Hepatocyte (in vitro differentiated cells): Measurements from ENCODE around the gene ZNF804B. TPM values are rescaled to one million over a fixed set of nuclear protein-coding genes. Genes with fewer than 3 reads are reported as not detected.

Experiments used
- DNase-seq: peaks from one replicate; pipeline ENCODE4 v3.0.0-alpha.2; 2016; ENCODE audit warnings: low spot score
- H2AFZ ChIP-seq: fragments of 200-600 bp; sonication (generic); 2 replicates; pipeline ENCODE4 v1.6.0; 2016; ENCODE audit warnings: antibody characterized with exemption, mild to moderate bottlenecking
- H3K27ac ChIP-seq: fragments of 200-600 bp; sonication (generic); 2 replicates; pipeline ENCODE4 v1.5.1; 2016; ENCODE audit warnings: mild to moderate bottlenecking
- H3K27me3 ChIP-seq: fragments of 200-600 bp; sonication (generic); 2 replicates; pipeline ENCODE4 v1.6.1; 2016
- H3K36me3 ChIP-seq: fragments of 200-600 bp; sonication (generic); replicated peaks from 2 replicates; pipeline ENCODE4 v1.5.1; 2016; ENCODE audit warnings: low read depth; ENCODE audit not compliant: insufficient read depth
- H3K4me1 ChIP-seq: fragments of 200-600 bp; sonication (generic); 2 replicates; pipeline ENCODE4 v1.5.1; 2016; ENCODE audit warnings: mild to moderate bottlenecking, moderate library complexity; ENCODE audit not compliant: insufficient read depth
- H3K4me2 ChIP-seq: fragments of 200-600 bp; sonication (generic); 2 replicates; pipeline ENCODE4 v1.6.0; 2016
- H3K4me3 ChIP-seq: fragments of 200-600 bp; sonication (generic); 2 replicates; pipeline ENCODE4 v1.5.1; 2016; ENCODE audit warnings: mild to moderate bottlenecking
- H3K79me2 ChIP-seq: fragments of 200-600 bp; sonication (generic); 2 replicates; pipeline ENCODE4 v1.6.0; 2017; ENCODE audit warnings: mild to moderate bottlenecking
- H3K9me2 ChIP-seq: fragments of 200-600 bp; sonication (generic); replicated peaks from 2 replicates; pipeline ENCODE4 v1.6.0; 2017; ENCODE audit warnings: mild to moderate bottlenecking; ENCODE audit not compliant: insufficient read depth
- H3K9me3 ChIP-seq: fragments of 200-600 bp; sonication (generic); 2 replicates; pipeline ENCODE4 v1.5.1; 2016; ENCODE audit warnings: low read depth, mild to moderate bottlenecking
- H4K20me1 ChIP-seq: fragments of 200-600 bp; sonication (generic); 2 replicates; pipeline ENCODE4 v1.6.0; 2016; ENCODE audit warnings: mild to moderate bottlenecking; ENCODE audit not compliant: insufficient read depth, poor library complexity, severe bottlenecking
- EZH2 ChIP-seq: fragments of 200-600 bp; sonication (generic); IDR thresholded peaks from 2 replicates; pipeline ENCODE4 v1.6.1; 2016; ENCODE audit warnings: antibody characterized with exemption, mild to moderate bottlenecking, borderline replicate concordance
- EZH2phosphoT487 ChIP-seq: fragments of 200-600 bp; sonication (generic); IDR thresholded peaks from one replicate; pipeline ENCODE4 v1.6.1; 2018; ENCODE audit warnings: antibody characterized with exemption, mild to moderate bottlenecking, low read depth, moderate library complexity; ENCODE audit not compliant: unreplicated experiment, severe bottlenecking
- WGBS: methylation state at CpG from one replicate; pipeline ENCODE4 v1.1.6; 2016; ENCODE audit warnings: low lambda C conversion rate; ENCODE audit errors: missing lambda C conversion rate; 5-methylcytosine and 5-hydroxymethylcytosine counted together
- polyA plus RNA-seq: library from polyadenylated mRNA; unstranded; fragments of >200 nt; fragmentation: Nextera tagmentation; extraction: Ambion mirVana; gene quantifications from 2 replicates; pipeline ENCODE4 v1.2.1, GENCODE V29; 2016
- total RNA-seq: library from RNA; depleted of rRNA; stranded (reverse); fragments of >200 nt; gene quantifications from 2 replicates; pipeline ENCODE4 v1.2.3, GENCODE V29; 2014
- TF ChIP-seq, protein P1 (sequence below): fragments of 200-600 bp; sonication (generic); IDR thresholded peaks from 2 replicates; pipeline ENCODE4 v1.5.1; 2016; ENCODE audit warnings: antibody characterized with exemption, mild to moderate bottlenecking; ENCODE audit not compliant: poor library complexity

ZNF804B gene
- total and polyA plus RNA-seq, 2 experiments from 2014 or later: not detected

DNA sequence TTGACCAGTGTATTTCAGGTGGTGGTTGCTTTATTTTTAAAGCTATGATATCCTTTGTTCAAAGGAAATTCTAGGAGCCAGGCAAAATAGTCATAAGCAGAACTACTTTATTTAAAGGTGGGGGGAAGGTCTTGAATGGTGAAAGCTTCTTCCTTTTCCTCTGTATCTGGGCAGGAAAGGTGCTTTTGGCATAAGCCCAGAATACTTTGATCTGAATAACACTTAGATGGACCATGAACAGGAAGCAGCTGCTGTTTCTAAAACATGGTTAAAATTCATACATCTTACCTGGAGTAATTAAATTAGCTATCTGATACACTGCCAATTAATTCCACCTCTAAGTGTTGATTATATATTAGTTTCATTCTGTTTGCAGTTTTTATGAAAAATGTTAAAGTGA lies 13.3 kb downstream of the ZNF804B start:
- no peaks in the 10 kb centered on the region for H3K9me3 ChIP-seq
- TF ChIP-seq EZH2phosphoT487 (no peak), EZH2 (no peak)
- TF ChIP-seq, protein P1, sequence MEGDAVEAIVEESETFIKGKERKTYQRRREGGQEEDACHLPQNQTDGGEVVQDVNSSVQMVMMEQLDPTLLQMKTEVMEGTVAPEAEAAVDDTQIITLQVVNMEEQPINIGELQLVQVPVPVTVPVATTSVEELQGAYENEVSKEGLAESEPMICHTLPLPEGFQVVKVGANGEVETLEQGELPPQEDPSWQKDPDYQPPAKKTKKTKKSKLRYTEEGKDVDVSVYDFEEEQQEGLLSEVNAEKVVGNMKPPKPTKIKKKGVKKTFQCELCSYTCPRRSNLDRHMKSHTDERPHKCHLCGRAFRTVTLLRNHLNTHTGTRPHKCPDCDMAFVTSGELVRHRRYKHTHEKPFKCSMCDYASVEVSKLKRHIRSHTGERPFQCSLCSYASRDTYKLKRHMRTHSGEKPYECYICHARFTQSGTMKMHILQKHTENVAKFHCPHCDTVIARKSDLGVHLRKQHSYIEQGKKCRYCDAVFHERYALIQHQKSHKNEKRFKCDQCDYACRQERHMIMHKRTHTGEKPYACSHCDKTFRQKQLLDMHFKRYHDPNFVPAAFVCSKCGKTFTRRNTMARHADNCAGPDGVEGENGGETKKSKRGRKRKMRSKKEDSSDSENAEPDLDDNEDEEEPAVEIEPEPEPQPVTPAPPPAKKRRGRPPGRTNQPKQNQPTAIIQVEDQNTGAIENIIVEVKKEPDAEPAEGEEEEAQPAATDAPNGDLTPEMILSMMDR: no peak
- H3K9me2 ChIP-seq: no peaks in the 10 kb centered on the region
- no peaks in the 10 kb centered on the region for H3K27me3 ChIP-seq
- no peaks in the 10 kb centered on the region for H4K20me1 ChIP-seq
- H3K27ac ChIP-seq: no peak overlapping the region
- no peak overlapping the region for H2AFZ ChIP-seq
- H3K36me3 ChIP-seq: no peaks in the 10 kb centered on the region
- no peak for DNase-seq
- no peak overlapping the region for H3K4me3 ChIP-seq
- H3K4me1 ChIP-seq: no peaks in the 10 kb centered on the region
- H3K79me2 ChIP-seq: no peaks in the 10 kb centered on the region
- H3K4me2 ChIP-seq: no peak overlapping the region

DNA sequence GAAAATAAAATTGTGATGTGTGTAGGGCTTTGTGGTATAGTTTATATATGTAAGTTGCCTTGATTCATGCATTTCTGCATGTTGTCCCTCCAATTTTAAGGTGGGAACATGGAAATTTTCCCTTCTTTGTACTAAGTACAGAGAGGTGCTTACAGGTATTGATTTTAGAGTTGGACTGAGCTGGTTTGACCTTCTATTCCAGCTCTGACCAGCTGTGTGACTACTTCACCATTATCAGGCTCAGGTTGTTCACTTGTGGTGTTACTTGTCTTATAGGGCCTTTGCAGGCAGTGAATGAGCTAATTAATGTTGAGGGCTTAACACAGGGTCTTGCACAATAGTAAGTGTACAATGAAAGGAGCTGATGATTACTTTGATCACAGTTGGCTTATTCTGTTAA lies 16.3 kb downstream of the ZNF804B start:
- TF ChIP-seq, protein P1: no peak
- TF ChIP-seq EZH2phosphoT487 (no peak), EZH2 (no peak)
- H3K27me3 ChIP-seq: no peaks in the 10 kb centered on the region
- H3K9me3 ChIP-seq: no peaks in the 10 kb centered on the region
- H4K20me1 ChIP-seq: no peaks in the 10 kb centered on the region
- H3K4me1 ChIP-seq: no peaks in the 10 kb centered on the region
- no peaks in the 10 kb centered on the region for H3K79me2 ChIP-seq
- no peak overlapping the region for H2AFZ ChIP-seq
- DNase-seq: no peak
- no peaks in the 10 kb centered on the region for H3K9me2 ChIP-seq
- H3K4me2 ChIP-seq: no peak overlapping the region
- no peaks in the 10 kb centered on the region for H3K36me3 ChIP-seq
- no peak overlapping the region for H3K27ac ChIP-seq
- no peak overlapping the region for H3K4me3 ChIP-seq

DNA sequence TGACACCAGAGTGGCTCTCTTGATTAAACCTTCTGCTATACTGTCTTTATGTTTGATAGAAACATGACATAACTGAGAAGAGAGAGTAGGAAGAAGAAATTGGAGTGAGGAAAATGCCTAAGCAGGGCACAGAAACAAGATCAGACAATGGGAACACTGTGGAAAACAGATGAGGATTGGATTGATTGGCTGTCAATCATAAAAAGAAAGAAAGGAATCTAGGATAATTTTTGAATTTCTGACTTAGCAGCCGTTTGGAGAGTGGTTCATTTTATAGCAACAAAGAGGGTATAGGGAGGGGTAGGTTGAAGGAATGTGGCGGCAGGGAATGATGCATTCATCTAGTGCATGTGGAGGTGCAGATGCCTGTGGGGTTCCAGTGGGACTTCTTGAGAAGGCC lies 28.3 kb downstream of the ZNF804B start:
- Histone ChIP-seq H2AFZ (no peak overlapping the region), H3K27me3 (no peaks in the 10 kb centered on the region), H3K4me3 (no peak overlapping the region), H3K27ac (no peak overlapping the region), H3K4me2 (no peak overlapping the region), H3K9me2 (no peaks in the 10 kb centered on the region), H3K4me1 (no peaks in the 10 kb centered on the region), H3K79me2 (no peaks in the 10 kb centered on the region), H3K9me3 (no peaks in the 10 kb centered on the region), H3K36me3 (no peaks in the 10 kb centered on the region), H4K20me1 (no peaks in the 10 kb centered on the region)
- TF ChIP-seq, protein P1: no peak
- TF ChIP-seq EZH2 (no peak), EZH2phosphoT487 (no peak)
- DNase-seq: no peak
- WGBS: 84% methylated on average over 2 of the region's 2 CpGs

DNA sequence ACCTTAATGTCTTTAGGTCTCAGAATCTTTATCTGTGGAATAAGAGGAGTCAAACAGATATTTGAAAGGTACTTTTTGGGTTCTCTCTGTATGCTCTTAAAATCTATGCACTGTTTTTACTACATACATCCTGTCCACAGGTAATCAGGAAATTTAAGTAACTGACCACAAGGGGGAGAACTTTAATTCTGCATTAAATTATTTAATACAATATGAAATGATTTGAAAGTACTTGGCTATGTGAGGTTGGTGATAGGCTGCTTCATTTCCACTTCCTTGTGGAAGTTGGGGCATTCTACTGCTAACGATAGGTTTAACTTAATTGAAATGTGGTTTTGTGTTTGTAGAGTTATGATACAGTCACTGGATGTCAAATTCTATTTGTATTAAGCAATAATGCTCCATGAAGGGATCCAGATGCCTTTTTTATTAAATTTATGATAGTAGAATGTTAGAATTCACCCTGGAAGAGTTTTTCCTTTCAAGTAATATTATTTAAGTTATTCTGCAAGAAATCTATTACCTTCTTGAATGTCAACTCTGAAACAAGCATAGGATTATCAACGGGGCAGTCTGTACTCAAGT lies 30.1 kb downstream of the ZNF804B start:
- no peaks in the 10 kb centered on the region for H3K36me3 ChIP-seq
- no peaks in the 10 kb centered on the region for H3K4me1 ChIP-seq
- H3K27me3 ChIP-seq: no peaks in the 10 kb centered on the region
- no peak overlapping the region for H3K27ac ChIP-seq
- H3K4me2 ChIP-seq: no peak overlapping the region
- no peaks in the 10 kb centered on the region for H3K9me2 ChIP-seq
- H3K79me2 ChIP-seq: no peaks in the 10 kb centered on the region
- H3K9me3 ChIP-seq: no peaks in the 10 kb centered on the region
- H4K20me1 ChIP-seq: no peaks in the 10 kb centered on the region
- no peak for TF ChIP-seq EZH2phosphoT487
- TF ChIP-seq, protein P1: peak; percentile 64
- DNase-seq: peak; percentile 30
- no peak overlapping the region for H2AFZ ChIP-seq
- 88% methylated on average over 2 of the region's 2 CpGs for WGBS
- no peak overlapping the region for H3K4me3 ChIP-seq
